COR-L47 (cell line): ENCODE measurements around the gene ITPR1.
"Not testable (repeated sequence)": the region's sequence is repeated elsewhere in the genome, so short reads cannot be mapped to it uniquely, and the experiment has no call there.

ENCODE experiments used
- DNase-seq: peaks from one replicate; lab custom pipeline; 2025; lab: John Stamatoyannopoulos, UW

The ITPR1 gene

DNA sequence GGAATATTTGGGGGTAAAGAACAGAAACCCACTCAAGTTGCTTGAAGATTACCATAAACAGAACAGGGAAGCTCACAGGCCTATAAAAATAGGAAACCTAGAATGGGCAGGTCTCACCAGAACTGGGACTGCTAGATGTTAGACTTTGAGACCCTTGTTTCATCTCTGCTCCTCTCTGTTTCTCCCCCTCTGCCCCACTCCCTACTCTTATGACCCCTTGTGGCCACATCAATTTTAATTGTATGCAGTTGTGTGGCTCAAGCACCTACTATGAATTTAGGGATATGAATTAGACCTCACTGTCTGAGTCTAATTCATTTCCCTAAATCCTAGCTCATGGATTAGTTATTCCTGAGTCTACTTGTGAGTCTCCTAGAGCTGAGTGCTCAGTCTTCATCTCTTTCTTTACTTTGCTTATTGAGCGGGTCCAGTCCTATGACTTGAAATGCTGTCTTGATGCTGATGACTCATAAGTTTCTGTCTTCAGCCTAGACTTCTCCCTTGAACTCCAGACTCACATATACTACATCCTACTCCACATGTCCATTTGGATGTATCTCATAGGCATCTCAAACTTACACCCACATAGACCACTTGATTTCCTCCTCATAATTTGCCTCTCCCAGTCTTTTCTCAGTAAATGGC lies 78.7 kb downstream of the ITPR1 start:
- DNase-seq: no peak

DNA sequence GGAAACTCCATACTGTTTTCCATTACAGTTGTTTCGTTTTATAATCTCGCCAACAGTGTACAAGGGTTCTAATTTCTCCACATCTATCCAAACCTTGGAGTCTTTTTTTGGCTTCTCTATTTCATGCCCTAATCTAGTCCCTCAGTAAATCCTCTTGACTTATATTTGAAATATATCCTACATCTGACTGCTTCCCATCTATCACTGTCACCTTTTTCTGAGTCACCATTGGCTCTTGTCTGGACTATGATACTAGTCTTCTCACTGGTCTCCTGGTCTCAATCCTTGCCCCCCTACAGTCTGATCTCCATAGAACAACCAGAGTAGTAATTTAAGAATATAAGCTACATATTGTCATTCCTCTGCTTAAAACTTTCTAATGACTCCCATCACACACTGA lies 80.0 kb downstream of the ITPR1 start:
- DNase-seq: no peak

DNA sequence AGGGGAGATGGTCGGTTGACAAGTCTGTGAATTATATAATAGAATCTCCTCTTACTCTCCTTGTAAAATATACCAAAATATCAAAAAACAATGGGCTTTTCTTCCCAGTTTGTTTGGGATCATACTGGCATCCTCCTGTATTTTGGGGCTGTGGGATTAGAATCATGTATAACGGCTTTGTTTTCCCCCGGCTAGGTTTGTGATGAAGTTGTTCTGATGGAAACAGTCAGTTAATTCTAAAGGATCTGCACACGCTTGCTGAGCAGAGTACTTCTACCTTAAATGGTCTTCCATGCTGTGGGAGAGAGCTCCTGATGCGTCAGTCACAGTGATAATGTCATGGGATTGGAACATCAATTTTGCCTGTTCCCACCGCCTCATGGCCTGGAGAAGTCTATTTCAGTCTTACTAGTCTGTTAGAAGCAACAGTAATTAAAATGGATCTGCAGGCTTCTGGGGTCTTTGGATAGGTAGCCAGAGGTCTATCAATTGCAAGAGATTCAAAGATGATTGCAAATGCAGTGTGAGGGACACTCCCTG lies 81.3 kb downstream of the ITPR1 start:
- DNase-seq: no peak

DNA sequence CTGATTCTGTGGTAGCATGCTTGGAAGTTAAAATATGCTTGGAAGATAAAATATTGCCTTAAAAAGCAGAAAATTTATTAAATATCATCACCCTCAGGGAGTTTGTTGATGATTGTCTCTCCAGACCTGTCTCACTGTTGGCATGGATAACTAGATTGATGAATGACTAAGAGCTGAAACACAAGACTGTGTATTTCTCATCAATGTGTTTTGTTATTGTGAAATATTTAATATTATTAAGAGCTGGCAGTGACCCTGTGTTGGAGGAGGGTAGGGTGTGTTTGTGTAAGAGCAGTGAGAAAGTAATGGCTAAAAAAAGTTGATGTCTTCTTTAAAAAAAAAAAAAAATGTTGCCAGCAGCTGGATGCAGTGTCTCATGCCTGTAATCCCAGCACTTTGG lies 82.2 kb downstream of the ITPR1 start:
- no peak for DNase-seq

DNA sequence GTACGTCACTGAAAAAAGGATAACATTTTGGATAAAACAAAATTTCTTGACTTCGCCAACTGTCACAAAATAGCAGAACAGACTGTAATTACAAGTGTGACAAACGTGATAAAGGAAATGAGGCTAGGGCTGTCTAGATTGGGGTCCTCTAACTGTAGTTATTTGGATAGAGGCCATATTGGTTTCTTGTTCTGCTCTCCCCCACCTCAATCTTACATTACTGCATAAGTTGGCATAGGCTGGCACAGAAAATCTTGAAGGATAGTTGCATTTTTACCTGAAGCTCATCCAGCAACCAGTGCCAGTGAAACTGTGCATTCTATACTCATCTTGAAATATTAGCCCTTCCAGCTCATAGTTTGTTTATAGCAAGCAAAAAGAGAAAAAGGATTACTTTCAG lies 84.6 kb downstream of the ITPR1 start:
- DNase-seq: no peak

DNA sequence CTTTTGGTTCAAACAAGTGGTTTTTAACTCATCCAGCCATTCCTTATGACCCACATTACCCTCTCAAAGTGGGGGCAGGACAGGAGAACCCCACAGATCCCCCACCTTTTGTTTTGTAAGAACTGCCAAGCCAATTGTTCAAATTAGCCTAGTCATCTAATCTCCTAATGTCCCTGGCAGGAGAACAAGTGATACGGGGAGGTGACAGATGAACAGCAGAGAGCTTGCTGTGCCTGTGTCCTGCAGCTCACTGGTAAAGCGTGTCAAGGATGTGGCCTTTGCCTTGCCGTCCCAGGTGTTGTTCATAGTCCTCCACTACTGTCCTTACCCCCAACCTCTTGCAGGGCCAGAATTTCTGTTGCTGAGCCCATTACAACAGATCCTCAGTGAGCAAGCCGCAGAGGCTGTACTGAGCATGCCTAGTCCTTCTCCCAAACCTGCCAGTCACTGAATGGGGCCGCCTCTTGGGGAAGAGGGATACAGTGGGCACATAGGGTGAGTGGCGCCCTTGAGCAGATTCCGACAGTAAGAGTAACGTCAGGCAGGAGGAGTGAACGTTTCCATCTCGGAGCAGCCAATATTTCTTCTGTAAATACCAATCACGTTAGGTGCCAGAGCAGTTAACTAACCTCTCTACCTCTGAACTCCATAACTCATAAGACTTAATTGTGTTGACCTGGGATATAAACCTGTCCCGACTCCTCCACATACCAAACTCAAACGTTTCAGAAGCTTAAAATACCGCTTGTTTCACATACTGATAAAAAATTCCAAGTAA lies 87.4 kb downstream of the ITPR1 start:
- no peak for DNase-seq

DNA sequence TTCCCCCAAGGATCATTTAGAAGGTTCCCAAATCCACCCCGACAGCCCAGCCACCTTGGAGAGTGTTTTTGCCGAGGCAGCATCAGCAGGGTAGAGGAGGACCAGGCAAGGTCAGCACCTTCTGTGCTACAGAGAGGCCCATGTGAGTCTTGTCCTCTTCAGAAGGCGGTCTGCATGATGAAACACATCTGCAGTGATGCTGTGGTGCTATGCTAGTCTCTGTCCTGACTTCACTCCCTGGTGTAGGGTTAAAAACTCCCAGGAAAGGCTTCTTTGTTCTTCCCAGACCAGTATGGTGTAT lies 87.9 kb downstream of the ITPR1 start:
- DNase-seq: no peak

DNA sequence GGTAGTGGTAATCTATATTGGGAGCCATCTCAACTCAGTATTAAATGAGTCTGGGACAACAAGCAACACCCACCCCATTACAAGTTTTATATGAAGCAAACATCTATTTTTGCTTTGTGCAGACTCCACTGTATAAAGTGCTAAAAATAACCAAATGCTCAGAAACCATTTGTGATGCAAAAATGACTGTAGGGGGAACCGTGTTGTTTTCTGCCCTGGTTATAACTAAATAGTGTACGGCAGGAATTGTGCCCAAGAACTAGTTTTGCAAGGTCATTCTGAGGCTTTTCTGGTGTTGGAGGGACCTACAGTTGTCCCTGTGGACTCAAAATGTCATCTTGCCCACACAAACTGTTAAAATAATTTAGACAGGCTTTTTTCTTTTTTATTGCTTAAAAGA lies 88.3 kb downstream of the ITPR1 start:
- DNase-seq: no peak

DNA sequence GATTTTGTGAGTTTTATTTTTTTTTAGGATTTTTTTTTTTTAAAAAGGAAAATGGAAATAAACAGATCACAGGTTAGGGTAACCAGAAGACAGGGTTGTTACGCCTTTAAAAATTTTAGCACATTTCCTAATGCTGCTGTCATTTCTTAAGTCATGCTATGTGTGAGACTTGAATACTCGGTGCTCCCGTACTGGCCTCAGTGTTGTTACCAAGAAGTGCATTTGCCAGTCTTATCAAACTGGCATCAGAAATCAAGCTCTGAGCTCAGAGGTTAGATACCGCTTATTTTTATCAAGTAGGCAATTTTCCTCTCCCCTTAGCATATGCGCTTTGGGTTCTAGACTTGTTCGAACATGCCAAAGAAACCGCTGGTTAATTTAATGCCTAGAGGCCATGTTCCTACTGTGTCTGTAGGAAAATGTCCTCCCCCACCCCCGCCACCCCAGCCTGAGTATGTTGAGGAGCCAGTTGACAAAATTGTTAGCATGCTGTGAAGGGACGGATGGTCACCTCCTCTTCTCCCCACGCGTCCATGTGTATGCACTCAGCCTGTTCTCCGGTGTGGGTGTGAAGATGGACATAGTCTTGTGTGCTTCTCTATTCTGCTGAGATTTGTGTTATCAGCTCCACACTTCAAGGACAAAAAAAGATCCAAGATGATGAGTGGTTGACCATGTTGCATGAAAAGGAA lies 88.9 kb downstream of the ITPR1 start:
- DNase-seq: no peak

DNA sequence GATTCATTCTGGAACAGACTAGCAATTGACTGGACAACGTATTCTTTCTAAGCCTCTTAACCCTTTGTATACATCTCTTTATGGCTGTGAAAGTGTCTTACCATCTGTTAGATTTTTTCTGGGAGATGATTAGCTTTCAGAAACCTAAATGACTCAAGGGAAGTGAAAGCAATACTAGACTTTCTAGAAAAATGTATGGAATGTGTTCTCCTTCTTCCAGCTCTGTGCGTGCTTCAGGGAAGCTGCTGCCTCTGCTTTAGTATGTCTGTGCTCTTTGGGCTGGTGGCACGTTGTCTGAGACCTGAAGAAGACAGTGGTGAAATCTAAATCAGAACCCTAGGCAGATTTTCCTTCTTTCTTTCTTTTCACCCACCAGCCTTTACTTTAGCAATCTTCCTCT lies 89.5 kb downstream of the ITPR1 start:
- no peak for DNase-seq

DNA sequence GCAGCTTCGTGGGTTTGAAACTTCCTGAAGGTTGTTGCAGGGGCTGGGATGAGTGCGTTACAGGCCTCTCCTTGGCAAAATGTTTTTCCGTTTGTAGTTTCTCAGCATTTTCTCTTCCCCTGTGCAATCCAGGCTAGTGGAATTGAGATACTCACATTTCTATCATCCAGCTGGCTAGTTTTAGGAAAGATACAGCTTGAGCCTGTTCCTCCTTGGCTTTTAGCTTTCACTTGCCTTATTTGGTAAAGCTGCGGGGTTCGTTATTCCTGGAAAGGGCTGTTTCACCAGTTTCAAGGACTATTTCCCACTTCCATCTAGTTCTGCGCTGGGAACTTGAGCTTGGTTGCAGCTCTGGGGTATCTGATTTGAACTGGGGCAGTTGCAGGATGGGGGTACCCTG lies 90.3 kb downstream of the ITPR1 start:
- no peak for DNase-seq

DNA sequence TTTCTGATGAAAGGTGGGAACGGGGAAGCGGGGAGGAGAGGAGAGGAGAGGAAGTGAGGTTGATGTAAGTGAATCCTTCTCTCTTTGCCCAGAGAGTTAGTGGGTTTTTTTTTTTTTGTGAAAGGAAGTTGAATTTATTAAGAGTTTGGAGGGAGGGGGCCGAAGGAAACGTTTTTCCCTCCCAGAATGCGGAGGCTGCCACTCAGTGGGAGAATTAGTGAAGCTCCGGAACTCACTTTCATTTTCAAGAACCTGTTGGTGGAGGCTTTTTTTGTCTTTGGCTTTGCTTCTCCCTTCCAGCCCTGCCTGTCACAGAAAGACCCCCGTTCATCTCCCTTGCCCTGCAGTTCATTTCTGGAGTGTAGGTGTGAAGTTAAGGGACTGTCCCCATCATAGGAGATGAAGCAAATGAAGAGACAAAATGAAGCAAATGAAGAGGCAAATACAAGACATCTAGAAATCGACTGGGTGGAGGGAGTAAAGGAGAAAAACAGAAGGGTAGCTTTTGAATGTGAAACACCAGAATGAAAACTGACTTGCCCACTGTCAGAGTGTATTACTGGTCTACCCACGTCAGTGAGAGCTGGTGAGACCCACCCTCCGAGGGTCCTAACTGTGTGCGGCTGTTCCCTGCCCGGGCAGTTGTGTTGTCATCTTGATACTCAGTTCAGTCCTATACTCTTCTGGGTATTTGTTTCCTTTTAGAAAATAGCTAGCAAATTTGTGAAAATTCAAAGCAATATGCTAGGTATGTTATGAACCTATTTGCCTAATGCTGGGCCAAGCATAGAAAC lies 91.5 kb downstream of the ITPR1 start:
- DNase-seq: no peak

DNA sequence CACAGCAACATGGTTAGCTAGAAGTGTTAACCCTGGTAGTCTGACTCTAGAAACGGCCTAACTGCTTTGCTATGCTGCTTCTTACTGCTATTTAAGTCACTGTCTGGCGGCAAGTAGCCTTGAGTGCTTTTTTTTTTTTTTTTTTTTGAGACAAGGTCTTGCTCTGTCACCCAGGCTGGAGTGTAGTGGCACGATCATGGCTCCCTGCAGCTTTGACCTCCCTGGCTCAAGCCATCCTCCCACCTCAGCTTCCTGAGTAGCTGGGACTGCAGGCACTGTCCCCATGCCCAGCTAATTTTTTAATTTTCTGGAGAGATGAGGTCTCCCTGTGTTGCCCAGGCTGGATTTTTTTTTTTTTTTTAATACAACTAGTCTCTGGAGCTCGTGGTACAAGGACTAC lies 93.2 kb downstream of the ITPR1 start:
- DNase-seq: no peak

DNA sequence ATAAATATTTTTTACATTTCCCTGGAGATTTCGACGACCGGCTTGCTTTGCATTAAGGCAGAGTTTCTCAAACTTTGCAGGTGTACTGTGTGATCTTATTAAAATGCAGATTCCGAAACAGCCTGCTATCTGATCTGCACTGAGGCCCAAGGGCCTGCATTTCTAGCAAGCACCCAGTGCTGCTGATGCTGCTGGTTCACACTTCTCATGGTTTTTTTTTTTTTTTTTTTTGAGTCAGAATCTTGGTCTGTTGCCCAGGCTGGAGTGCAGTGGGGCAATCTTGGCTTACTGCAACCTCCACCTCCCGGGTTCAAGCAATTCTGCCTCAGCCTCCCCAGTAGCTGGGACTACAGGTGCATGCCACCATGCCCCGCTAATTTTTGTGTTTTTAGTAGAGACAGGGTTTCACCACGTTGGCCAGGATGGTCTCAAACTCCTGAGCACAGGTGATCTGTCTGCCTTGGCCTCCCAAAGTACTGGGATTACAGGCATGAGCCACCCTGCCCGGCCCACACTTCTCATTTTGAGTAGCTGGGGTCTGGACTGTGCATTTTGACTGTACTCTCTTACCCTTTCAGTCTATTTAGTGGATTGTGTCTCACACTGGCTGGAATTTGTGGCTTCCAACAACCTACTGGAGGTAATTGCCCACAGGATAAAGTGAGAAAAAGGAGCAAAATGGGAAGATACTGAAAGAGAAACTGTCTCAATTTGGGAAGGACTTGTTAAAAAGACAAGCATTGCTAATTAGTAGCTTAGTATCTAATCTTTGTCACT lies 94.1 kb downstream of the ITPR1 start:
- DNase-seq: no peak

DNA sequence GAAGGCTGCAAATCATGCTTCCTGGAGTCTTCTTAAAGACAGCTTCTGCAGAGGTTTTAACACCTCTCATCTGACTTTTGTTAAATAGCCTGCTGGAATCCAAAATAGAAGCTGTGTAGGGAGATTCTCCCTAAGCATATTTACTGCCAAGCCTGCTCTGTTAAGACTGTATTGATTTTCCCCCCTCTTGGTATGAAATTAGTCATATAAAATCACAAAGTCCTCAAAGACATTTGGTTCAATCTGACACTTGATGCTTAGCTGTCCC lies 94.6 kb downstream of the ITPR1 start:
- DNase-seq: no peak

DNA sequence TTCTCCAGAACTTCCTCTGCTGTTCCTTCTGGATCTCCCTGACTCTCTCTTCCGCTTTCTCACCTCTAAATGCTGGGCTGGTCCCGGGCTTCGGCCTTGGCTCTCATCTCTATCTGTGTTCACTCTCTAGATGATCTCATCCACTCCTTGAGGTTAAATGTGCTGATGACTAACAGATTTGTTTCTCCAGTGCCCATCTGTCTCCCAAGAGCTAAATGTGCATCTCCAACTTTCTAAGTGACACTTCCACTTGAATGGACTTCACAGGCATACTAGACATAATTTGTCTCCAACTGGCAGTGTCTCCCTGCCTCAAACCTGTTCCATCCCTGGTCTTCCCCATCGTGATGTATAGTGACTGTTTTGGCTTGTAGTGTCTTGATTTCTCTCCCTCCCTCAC lies 95.3 kb downstream of the ITPR1 start:
- DNase-seq: no peak

DNA sequence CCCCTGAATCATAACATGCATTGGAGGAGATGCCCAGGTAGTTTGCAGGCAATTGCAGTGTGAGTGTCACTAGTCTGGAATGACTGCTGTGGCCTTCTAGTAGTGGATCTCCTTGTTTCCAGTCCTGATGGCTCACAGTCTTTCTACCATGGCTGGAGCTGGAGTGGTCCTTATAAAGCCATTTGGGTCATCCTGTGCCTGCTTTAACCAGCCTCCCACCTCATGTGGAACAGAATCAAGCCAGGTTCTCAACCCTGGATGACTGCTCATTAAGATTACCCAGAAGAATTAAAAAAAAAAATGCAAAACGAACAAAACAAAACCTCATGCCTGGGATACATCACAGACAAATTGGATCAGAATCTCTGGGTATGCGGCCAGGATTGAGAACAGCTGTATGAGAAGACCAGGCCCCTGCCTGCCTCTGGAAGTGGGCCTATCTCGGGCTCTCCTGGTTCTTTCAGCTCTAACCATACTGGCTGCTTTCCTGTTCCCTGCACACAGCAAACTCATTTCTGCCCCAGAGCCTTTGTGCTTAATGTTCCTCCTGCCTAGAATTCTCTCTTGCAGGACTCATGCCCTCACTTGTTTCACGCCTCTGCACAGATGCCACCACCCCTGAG lies 96.4 kb downstream of the ITPR1 start:
- DNase-seq: no peak

DNA sequence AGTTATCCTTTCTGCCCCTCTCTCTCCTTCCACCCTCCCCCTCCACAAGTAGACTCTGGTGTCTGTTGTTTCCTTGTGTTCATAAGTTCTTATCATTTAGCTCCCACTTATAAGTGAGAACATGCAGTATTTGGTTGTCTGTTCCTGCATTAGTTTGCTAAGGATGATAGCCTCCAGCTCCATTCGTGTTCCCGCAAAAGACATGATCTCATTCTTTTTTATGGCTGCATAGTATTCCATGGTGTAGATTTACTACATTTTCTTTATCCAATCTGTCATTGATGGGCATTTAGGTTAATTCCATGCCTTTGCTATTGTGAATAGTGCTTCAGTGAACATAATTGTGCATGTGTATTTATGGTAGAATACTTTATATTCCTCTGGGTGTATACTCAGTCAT lies 97.7 kb downstream of the ITPR1 start:
- not testable (repeated sequence) for DNase-seq

DNA sequence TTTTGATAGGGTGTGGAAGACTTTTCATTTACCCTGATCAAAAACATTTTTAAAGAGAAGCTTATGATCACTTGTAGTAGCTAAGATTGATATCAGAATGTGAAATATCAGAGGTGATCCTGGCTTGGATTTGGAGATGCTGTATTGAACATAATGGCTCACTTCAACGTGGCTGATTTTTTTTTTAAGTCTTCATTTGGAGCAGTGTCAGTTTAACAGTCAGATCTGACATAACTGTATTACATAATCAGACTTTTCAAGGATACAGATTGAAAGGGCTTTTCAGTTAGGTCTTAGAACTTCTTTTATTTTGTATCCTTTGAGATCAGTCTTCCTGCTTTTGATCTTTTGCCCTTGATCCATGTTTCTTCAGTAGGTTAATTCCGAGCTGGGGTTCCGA lies 98.5 kb downstream of the ITPR1 start:
- DNase-seq: no peak

DNA sequence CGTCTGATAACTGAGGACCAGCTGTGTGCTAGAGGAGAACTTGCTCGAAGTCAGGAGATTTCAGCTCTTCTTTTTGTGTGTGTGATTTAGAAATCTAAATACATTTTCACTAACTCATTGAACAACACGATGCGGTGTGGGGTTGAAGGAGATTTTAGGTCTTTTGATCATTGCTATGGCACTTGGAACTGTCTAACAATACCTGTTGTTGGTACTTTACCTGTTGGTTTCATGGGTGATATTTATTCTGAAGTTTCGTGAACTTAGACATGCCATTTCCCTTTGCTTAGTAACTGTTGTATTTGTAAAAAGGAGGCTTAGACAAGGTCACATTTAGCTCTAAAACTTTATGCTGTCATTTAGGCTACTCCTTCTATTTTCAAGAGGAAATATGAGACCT lies 99.9 kb downstream of the ITPR1 start:
- no peak for DNase-seq

DNA sequence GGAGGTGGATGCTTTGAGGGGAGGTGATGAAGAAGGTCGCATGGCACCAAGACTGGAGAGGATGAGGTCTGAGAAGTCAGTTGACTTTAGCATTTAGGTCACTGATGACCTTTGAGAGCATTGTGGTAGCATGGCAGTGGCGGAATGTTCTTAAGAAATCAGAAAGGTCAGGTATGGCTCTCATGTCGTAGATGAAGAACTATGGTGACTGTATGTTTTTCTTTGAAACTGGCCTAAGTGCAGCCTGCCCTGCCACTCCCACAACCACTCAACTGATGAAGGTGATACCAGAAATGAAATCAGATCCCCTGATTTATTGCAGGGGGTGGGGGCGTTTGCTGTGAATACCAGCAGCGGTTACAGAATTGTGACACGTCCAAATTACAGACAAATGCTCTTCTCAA lies 102.6 kb downstream of the ITPR1 start:
- no peak for DNase-seq

DNA sequence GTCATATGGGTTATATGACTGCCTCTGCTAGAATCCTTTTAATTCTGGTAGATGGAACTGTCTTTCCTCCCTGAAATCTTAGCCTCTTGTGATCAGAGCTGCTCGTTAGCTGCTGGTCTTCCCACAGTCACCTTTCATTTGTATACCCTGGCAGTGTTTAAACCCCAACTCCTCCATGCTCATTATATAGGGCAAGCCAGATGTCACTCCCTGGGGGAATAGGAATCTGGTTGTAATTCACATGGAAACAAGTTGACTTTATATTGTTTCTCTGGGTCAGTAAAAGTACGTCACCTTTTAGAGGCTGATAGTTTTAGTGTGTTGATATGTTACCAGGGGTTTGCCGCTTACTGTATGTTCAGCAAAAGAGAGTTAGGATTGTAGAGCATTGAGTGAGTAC lies 103.5 kb downstream of the ITPR1 start:
- no peak for DNase-seq
